Caco-2 (cell line): ENCODE data around the gene RAC3. TPM values are rescaled to one million over a fixed set of nuclear protein-coding genes. Genes with fewer than 3 reads are reported as not detected.

Experiments
- BruUV-seq: library from RNA; stranded (reverse); fragments of 400-500 nt; replicated peaks from 2 replicates; lab custom pipeline; 2021; lab: Mats Ljungman, UMichigan
- CTCF ChIA-PET: fragments of 300-600 bp; sonication (Branson Sonifier 250); formaldehyde crosslinking; loops from one replicate; lab custom pipeline; 2022; ENCODE audit warnings: antibody characterized with exemption; lab: Charles Lee
- POLR2A ChIA-PET: fragments of 300-600 bp; sonication (Branson Sonifier 250); formaldehyde crosslinking; loops from one replicate; lab custom pipeline; 2022; ENCODE audit warnings: antibody characterized with exemption; lab: Charles Lee
- DNase-seq, 2 experiments: peaks; one replicate each; pipeline versions ENCODE4 v3.0.0 to v3.0.0-alpha.2; 2020 to 2022
- H3K27me3 ChIP-seq: replicated peaks from 2 replicates; pipeline ENCODE4 v1.6.0; 2011; ENCODE audit warnings: low read length; ENCODE audit not compliant: control insufficient read depth, insufficient read depth
- H3K36me3 ChIP-seq: 2 replicates; pipeline ENCODE4 v1.5.1; 2011; ENCODE audit warnings: low read length; ENCODE audit not compliant: control insufficient read depth, insufficient read depth
- H3K4me1 ChIP-seq: fragments of 250-450 bp; sonication (Bioruptor Pico); 2 replicates; pipeline ENCODE4 v1.5.1; 2020; ENCODE audit warnings: mild to moderate bottlenecking
- H3K4me3 ChIP-seq: 2 replicates; pipeline ENCODE4 v1.5.1; 2011; ENCODE audit warnings: low read depth, mild to moderate bottlenecking, control low read depth, low read length
- H3K9me3 ChIP-seq: fragments of 250-450 bp; sonication (Bioruptor Pico); 2 replicates; pipeline ENCODE4 v1.5.1; 2020; ENCODE audit warnings: mild to moderate bottlenecking, moderate library complexity
- H3K27ac Mint-ChIP-seq: one replicate; pipeline ENCODE4 v1.8.0; 2022; ENCODE audit warnings: mixed read lengths; ENCODE audit not compliant: unreplicated experiment
- H3K27me3 Mint-ChIP-seq: one replicate; pipeline ENCODE4 v1.8.0; 2022; ENCODE audit warnings: mixed read lengths; ENCODE audit not compliant: insufficient read depth, unreplicated experiment
- H3K36me3 Mint-ChIP-seq: one replicate; pipeline ENCODE4 v1.8.0; 2022; ENCODE audit warnings: mild to moderate bottlenecking, mixed read lengths; ENCODE audit not compliant: insufficient read depth, unreplicated experiment
- H3K4me1 Mint-ChIP-seq: one replicate; pipeline ENCODE4 v1.8.0; 2022; ENCODE audit warnings: low read depth, mixed read lengths; ENCODE audit not compliant: unreplicated experiment
- H3K4me3 Mint-ChIP-seq: one replicate; pipeline ENCODE4 v1.8.0; 2022; ENCODE audit warnings: mild to moderate bottlenecking, moderate library complexity, mixed read lengths; ENCODE audit not compliant: unreplicated experiment
- H3K9me3 Mint-ChIP-seq: one replicate; pipeline ENCODE4 v1.8.0; 2022; ENCODE audit warnings: mixed read lengths; ENCODE audit not compliant: unreplicated experiment
- CTCF ChIP-seq, 2 experiments: fragments of 200-600 bp in 1 of 2; IDR thresholded peaks; 1 replicate in 1 of 2; 2 replicates in 1 of 2; pipeline versions ENCODE4 v1.5.1 to v1.8.0; 2011 to 2022; ENCODE audit warnings: antibody characterized with exemption in 1 of 2, control low read depth in 1 of 2, inconsistent platforms in 1 of 2, low read depth in 1 of 2, low read length in 1 of 2, mild to moderate bottlenecking in 1 of 2, moderate library complexity in 1 of 2; ENCODE audit not compliant: insufficient read depth in 1 of 2, severe bottlenecking in 1 of 2, unreplicated experiment in 1 of 2
- intact Hi-C: fragments of 100-400 bp; cut with micrococcal nuclease; formaldehyde crosslinking; loops from one replicate; pipeline ENCODE4 v1.10.0; 2022; ENCODE audit not compliant: unreplicated experiment
- total RNA-seq: library from RNA; stranded (reverse); gene quantifications from 2 replicates; pipeline ENCODE4 v1.2.3, GENCODE V29; 2022

RAC3 gene
- total RNA-seq, 1 experiment from 2014 or later: 94.5 TPM

GRCh38 chr17:82043507-82043906, 12.0 kb downstream of the RAC3 start:
- Mint-ChIP-seq H3K9me3 (peaks cover 9% of the 10 kb centered on the region), H3K36me3 (no peaks in the 10 kb centered on the region), H3K27me3 (no peaks in the 10 kb centered on the region), H3K4me3 (no peak overlapping the region), H3K27ac (no peak overlapping the region), H3K4me1 (no peaks in the 10 kb centered on the region)
- no TSS peak for BruUV-seq
- no peak for DNase-seq
- TF ChIP-seq CTCF (IDR thresholded peaks at IDR 0.05; ENCODE audit: insufficient read depth in 1 of 2, low read depth in 1 of 2, low read length in 1 of 2, severe bottlenecking in 1 of 2, unreplicated experiment in 1 of 2): no peak
- Histone ChIP-seq H3K4me1 (no peaks in the 10 kb centered on the region), H3K4me3 (no peak overlapping the region), H3K36me3 (no peaks in the 10 kb centered on the region), H3K27me3 (no peaks in the 10 kb centered on the region), H3K9me3 (no peaks in the 10 kb centered on the region)
- CTCF ChIA-PET: no interaction called here
- intact Hi-C loops: no loop called here
- POLR2A ChIA-PET: no interaction called here

- no peaks in the 10 kb centered on the region for H3K4me1 Mint-ChIP-seq
- no peaks in the 10 kb centered on the region for H3K27me3 Mint-ChIP-seq
- H3K27me3 ChIP-seq: no peaks in the 10 kb centered on the region
- no peak for TF ChIP-seq CTCF (IDR thresholded peaks at IDR 0.05; ENCODE audit: insufficient read depth in 1 of 2, low read depth in 1 of 2, low read length in 1 of 2, severe bottlenecking in 1 of 2, unreplicated experiment in 1 of 2)
- peaks cover 8% of the 10 kb centered on the region; the same call in 1 of the 2 replicates for H3K4me1 ChIP-seq
- H3K36me3 Mint-ChIP-seq: no peaks in the 10 kb centered on the region
- H3K4me3 ChIP-seq: no peak overlapping the region
- no peak for DNase-seq
- H3K9me3 ChIP-seq: no peaks in the 10 kb centered on the region
- H3K36me3 ChIP-seq: no peaks in the 10 kb centered on the region; the same call in 1 of the 2 replicates
- H3K4me3 Mint-ChIP-seq: no peak overlapping the region
- peaks cover 9% of the 10 kb centered on the region for H3K9me3 Mint-ChIP-seq
- no peak overlapping the region for H3K27ac Mint-ChIP-seq
- intact Hi-C loops: no loop called here
- no TSS peak for BruUV-seq
- CTCF ChIA-PET: no interaction called here
- POLR2A ChIA-PET: no interaction called here
Observed at GRCh38 chr17:82045936-82046484, 14.5 kb downstream of the RAC3 start.

GRCh38 chr17:82046903-82047302, 15.4 kb downstream of the RAC3 start:
- BruUV-seq: no TSS peak

More at GRCh38 chr17:82046903-82047302, 15.4 kb downstream of the RAC3 start:
- ChIA-PET CTCF (no interaction called here), POLR2A (no interaction called here)
- Histone ChIP-seq H3K9me3 (no peaks in the 10 kb centered on the region), H3K4me3 (no peak overlapping the region), H3K36me3 (no peaks in the 10 kb centered on the region; the same call in 1 of the 2 replicates), H3K27me3 (no peaks in the 10 kb centered on the region), H3K4me1 (peaks cover 8% of the 10 kb centered on the region; the same call in 1 of the 2 replicates)
- H3K27me3 Mint-ChIP-seq: no peaks in the 10 kb centered on the region
- peaks cover under 1% of the 10 kb centered on the region for H3K9me3 Mint-ChIP-seq
- no peak for DNase-seq
- no peaks in the 10 kb centered on the region for H3K36me3 Mint-ChIP-seq
- intact Hi-C loops: no loop called here
- TF ChIP-seq CTCF (IDR thresholded peaks at IDR 0.05; ENCODE audit: insufficient read depth in 1 of 2, low read depth in 1 of 2, low read length in 1 of 2, severe bottlenecking in 1 of 2, unreplicated experiment in 1 of 2): no peak
- no peak overlapping the region for H3K27ac Mint-ChIP-seq
- H3K4me1 Mint-ChIP-seq: no peaks in the 10 kb centered on the region
- H3K4me3 Mint-ChIP-seq: no peak overlapping the region
